ENCODE results near the gene PLB1. TPM values are rescaled to one million over a fixed set of nuclear protein-coding genes. Genes with fewer than 3 reads are reported as not detected.

Gene PLB1
- total RNA-seq, 1 donor from 2014 or later: not detected

- Mint-ChIP-seq H3K4me1 (ENCODE audit: low read depth, unreplicated experiment) (no peaks in the 10 kb centered on the region), H3K27me3 (ENCODE audit: unreplicated experiment) (no peaks in the 10 kb centered on the region), H3K27ac (ENCODE audit: unreplicated experiment) (no peak overlapping the region), H3K36me3 (ENCODE audit: unreplicated experiment) (peaks cover 5% of the 10 kb centered on the region), H3K9me3 (ENCODE audit: unreplicated experiment) (no peaks in the 10 kb centered on the region), H3K4me3 (ENCODE audit: unreplicated experiment) (no peak overlapping the region)
- no peak for DNase-seq
- no peak for TF ChIP-seq CTCF (IDR thresholded peaks at IDR 0.05; ENCODE audit: partially characterized antibody, unreplicated experiment)
Measured at GRCh38 chr2:28659127-28659526, 163.3 kb downstream of the PLB1 start.

GRCh38 chr2:28661589-28662001 is 165.7 kb downstream of the PLB1 start:
- Mint-ChIP-seq H3K27me3 (ENCODE audit: unreplicated experiment) (no peaks in the 10 kb centered on the region), H3K27ac (ENCODE audit: unreplicated experiment) (no peak overlapping the region), H3K36me3 (ENCODE audit: unreplicated experiment) (peaks cover 5% of the 10 kb centered on the region), H3K4me1 (ENCODE audit: low read depth, unreplicated experiment) (peaks cover 2% of the 10 kb centered on the region), H3K4me3 (ENCODE audit: unreplicated experiment) (no peak overlapping the region), H3K9me3 (ENCODE audit: unreplicated experiment) (no peaks in the 10 kb centered on the region)
- DNase-seq: no peak
- TF ChIP-seq CTCF (IDR thresholded peaks at IDR 0.05; ENCODE audit: partially characterized antibody, unreplicated experiment): no peak

DNA sequence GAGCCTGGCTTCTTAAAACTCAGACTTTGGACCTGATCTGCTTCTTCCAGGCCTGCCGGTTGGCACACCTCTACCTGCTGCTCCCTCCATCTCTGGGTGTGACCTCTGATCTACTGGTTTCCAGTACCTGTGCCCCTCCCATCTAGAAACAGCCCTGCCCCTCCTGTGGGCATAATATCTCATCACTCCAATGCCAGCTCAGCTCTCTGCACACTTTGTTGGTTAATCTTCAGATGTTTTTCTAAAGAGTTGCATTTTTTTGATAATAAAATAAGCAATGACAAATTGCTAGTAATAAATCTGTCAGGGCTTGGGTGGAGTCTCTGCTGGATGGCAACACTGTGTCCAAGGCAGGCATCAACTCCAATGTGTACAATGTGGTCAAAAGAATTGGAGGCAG is 166.2 kb downstream of the PLB1 start:
- no peak for DNase-seq
- no peak for TF ChIP-seq CTCF (IDR thresholded peaks at IDR 0.05; ENCODE audit: partially characterized antibody, unreplicated experiment)
- Mint-ChIP-seq H3K9me3 (ENCODE audit: unreplicated experiment) (no peaks in the 10 kb centered on the region), H3K4me3 (ENCODE audit: unreplicated experiment) (no peak overlapping the region), H3K4me1 (ENCODE audit: low read depth, unreplicated experiment) (peaks cover 2% of the 10 kb centered on the region), H3K27ac (ENCODE audit: unreplicated experiment) (no peak overlapping the region), H3K36me3 (ENCODE audit: unreplicated experiment) (peaks cover 5% of the 10 kb centered on the region), H3K27me3 (ENCODE audit: unreplicated experiment) (no peaks in the 10 kb centered on the region)

- H3K9me3 Mint-ChIP-seq (ENCODE audit: unreplicated experiment): peaks cover 2% of the 10 kb centered on the region
- peaks cover 5% of the 10 kb centered on the region for H3K36me3 Mint-ChIP-seq (ENCODE audit: unreplicated experiment)
- no peaks in the 10 kb centered on the region for H3K27me3 Mint-ChIP-seq (ENCODE audit: unreplicated experiment)
- no peak overlapping the region for H3K4me3 Mint-ChIP-seq (ENCODE audit: unreplicated experiment)
- no peak for TF ChIP-seq CTCF (IDR thresholded peaks at IDR 0.05; ENCODE audit: partially characterized antibody, unreplicated experiment)
- no peak overlapping the region for H3K27ac Mint-ChIP-seq (ENCODE audit: unreplicated experiment)
- H3K4me1 Mint-ChIP-seq (ENCODE audit: low read depth, unreplicated experiment): peaks cover 2% of the 10 kb centered on the region
- no peak for DNase-seq
Measured at GRCh38 chr2:28662468-28663181, 166.8 kb downstream of the PLB1 start.

- no peak for DNase-seq
- H3K27me3 Mint-ChIP-seq (ENCODE audit: unreplicated experiment): no peaks in the 10 kb centered on the region
- no peak overlapping the region for H3K27ac Mint-ChIP-seq (ENCODE audit: unreplicated experiment)
Measured at GRCh38 chr2:28663359-28663758, 167.5 kb downstream of the PLB1 start.

More at GRCh38 chr2:28663359-28663758, 167.5 kb downstream of the PLB1 start:
- peaks cover 2% of the 10 kb centered on the region for H3K36me3 Mint-ChIP-seq (ENCODE audit: unreplicated experiment)
- peaks cover 2% of the 10 kb centered on the region for H3K4me1 Mint-ChIP-seq (ENCODE audit: low read depth, unreplicated experiment)
- no peak for TF ChIP-seq CTCF (IDR thresholded peaks at IDR 0.05; ENCODE audit: partially characterized antibody, unreplicated experiment)
- peaks cover 2% of the 10 kb centered on the region for H3K9me3 Mint-ChIP-seq (ENCODE audit: unreplicated experiment)
- H3K4me3 Mint-ChIP-seq (ENCODE audit: unreplicated experiment): no peak overlapping the region

Data from glutamatergic neuron (in vitro differentiated cells).